ENCODE results near the gene KCNK17. TPM values are rescaled to one million over a fixed set of nuclear protein-coding genes. Genes with fewer than 3 reads are reported as not detected.

The KCNK17 gene
- total RNA-seq, 2 experiments from 2014 or later, result not detected

DNA sequence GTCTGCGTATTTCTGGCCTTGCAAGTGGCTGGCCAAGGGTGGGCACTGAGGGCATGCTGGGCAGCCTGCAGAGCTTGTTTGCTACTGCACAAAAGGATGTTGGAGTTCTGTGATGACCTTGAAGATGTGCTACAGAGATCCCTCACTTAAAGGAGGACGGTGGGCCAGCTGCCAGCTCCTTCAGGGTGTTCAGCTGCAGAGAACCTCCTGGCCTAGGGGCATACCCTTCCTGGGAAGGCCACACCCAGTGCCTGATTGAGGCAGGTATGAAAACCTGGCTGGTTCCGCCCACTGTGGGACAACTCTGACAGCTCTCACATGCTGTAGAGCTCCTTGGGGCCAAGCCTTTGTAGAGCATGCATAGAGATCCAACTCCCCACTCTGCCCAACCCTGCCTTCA, 3.0 kb upstream of the KCNK17 start:
- ChIA-PET CTCF (interaction anchor here (1.6 kb wide), 1 partner anchor 445 kb away, joined by 3 read pairs; no protein-coding TSS in a partner anchor), POLR2A (no interaction called here)
- peaks cover 28% of the 10 kb centered on the region for H3K27me3 Mint-ChIP-seq
- H3K4me1 Mint-ChIP-seq (ENCODE audit: low read depth), result peaks cover 2% of the 10 kb centered on the region
- DNase-seq (no peak), ATAC-seq (no peak)
- TF ChIP-seq, protein P1, sequence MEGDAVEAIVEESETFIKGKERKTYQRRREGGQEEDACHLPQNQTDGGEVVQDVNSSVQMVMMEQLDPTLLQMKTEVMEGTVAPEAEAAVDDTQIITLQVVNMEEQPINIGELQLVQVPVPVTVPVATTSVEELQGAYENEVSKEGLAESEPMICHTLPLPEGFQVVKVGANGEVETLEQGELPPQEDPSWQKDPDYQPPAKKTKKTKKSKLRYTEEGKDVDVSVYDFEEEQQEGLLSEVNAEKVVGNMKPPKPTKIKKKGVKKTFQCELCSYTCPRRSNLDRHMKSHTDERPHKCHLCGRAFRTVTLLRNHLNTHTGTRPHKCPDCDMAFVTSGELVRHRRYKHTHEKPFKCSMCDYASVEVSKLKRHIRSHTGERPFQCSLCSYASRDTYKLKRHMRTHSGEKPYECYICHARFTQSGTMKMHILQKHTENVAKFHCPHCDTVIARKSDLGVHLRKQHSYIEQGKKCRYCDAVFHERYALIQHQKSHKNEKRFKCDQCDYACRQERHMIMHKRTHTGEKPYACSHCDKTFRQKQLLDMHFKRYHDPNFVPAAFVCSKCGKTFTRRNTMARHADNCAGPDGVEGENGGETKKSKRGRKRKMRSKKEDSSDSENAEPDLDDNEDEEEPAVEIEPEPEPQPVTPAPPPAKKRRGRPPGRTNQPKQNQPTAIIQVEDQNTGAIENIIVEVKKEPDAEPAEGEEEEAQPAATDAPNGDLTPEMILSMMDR (IDR thresholded peaks at IDR 0.05), result no peak
- H3K9me3 Mint-ChIP-seq, result no peaks in the 10 kb centered on the region
- H3K36me3 Mint-ChIP-seq (ENCODE audit: low read depth), result no peaks in the 10 kb centered on the region
- intact Hi-C loops (cut with micrococcal nuclease), result no loop called here
- no peak overlapping the region for H3K27ac Mint-ChIP-seq
- no peak overlapping the region for H3K4me3 Mint-ChIP-seq

DNA sequence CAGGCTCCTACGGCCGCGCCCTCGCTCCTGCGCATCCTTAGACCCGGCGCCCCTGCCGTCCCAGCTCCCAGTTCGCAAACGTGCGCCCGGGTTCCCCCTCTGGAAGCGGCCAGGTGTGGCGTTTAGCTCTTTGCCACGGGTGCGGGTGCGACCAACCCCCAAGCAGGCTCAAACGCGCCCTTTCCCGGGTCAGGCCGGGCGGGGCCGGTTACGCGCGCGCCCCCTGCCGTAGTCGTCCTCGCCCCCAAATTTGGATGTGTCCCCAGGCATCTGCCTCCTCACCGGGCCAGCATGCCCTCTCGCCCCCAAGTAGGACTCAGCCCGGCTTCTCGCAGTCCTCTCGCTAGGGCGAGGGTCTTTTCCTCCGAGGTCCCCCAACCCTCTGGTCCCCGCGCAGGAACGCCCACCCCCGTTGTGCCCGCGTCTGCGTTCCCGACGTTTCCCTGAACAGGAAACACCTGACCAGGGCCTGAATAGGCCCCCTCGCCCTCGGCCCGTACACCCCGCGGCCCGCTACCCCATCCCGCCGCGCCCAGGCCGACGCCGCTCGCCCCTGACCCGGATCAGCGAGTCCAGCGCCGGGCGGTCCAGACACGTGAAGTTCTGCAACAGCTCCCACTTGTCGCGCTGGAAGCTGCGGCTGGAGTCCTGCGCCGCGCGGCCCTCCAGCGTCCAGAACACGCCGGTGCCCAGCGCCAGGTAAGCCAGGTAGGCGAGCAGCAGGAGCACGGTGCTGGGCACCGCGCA, 520 bp downstream of the KCNK17 start:
- Mint-ChIP-seq H3K27me3 (peaks cover 36% of the 10 kb centered on the region), H3K4me1 (ENCODE audit: low read depth) (peaks cover 2% of the 10 kb centered on the region), H3K4me3 (no peak overlapping the region), H3K27ac (no peak overlapping the region), H3K9me3 (no peaks in the 10 kb centered on the region), H3K36me3 (ENCODE audit: low read depth) (no peaks in the 10 kb centered on the region)
- POLR2A ChIA-PET, result interaction anchor here (0.6 kb wide), 1 partner anchor 156 kb away, joined by 3 read pairs; no protein-coding TSS in a partner anchor
- CTCF ChIA-PET, result interaction anchor here (1.0 to 2.1 kb wide), 3 partner anchors 147 to 311 kb away, joined by 3 to 5 read pairs (median 4); no protein-coding TSS in a partner anchor
- intact Hi-C loops (cut with micrococcal nuclease), result no loop called here
- ATAC-seq (peak; percentile 13), DNase-seq (peak; percentile 9)
- TF ChIP-seq, protein P1 (IDR thresholded peaks at IDR 0.05), result no peak

DNA sequence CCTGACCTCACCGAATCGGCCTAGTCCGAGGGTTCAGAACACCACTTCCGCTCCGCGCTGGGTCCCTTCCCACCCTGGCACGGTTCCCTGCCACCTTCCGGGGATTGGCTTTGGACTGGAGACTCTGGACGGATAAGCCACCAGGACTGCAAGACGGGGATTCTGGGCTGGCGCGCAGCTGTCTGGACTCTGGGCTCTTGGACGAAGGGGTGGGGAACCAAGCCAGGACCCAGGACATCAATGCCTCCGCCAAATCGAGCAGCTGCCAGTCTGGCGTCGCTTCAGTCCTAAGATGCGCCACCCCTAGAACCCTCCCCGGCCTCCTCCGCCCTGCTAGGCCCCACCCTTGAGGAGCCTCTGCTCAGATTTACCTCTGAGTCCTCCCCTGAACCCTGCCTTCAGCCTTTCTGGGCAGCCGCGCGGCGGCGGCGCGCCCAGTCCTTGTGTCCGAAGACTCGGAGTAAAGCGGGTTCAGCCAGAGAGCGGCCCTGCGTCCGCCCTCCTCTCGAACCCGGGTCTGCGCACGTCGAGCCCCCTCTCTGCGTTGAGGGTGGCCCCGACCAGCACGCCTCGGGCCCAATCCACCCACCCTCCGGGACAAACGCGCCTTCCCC, 1.2 kb downstream of the KCNK17 start:
- H3K4me3 Mint-ChIP-seq, result no peak overlapping the region
- POLR2A ChIA-PET, result interaction anchor here (0.6 kb wide), 1 partner anchor 155 kb away, joined by 3 read pairs; no protein-coding TSS in a partner anchor
- peaks cover 2% of the 10 kb centered on the region for H3K4me1 Mint-ChIP-seq (ENCODE audit: low read depth)
- CTCF ChIA-PET, result interaction anchor here (1.3 kb wide), 1 partner anchor 146 kb away, joined by 4 read pairs; no protein-coding TSS in a partner anchor
- TF ChIP-seq, protein P1 (IDR thresholded peaks at IDR 0.05), result no peak
- H3K27me3 Mint-ChIP-seq, result peaks cover 36% of the 10 kb centered on the region
- H3K27ac Mint-ChIP-seq, result no peak overlapping the region
- H3K36me3 Mint-ChIP-seq (ENCODE audit: low read depth), result no peaks in the 10 kb centered on the region
- no peaks in the 10 kb centered on the region for H3K9me3 Mint-ChIP-seq
- ATAC-seq (no peak), DNase-seq (no peak)
- intact Hi-C loops (cut with micrococcal nuclease), result no loop called here

DNA sequence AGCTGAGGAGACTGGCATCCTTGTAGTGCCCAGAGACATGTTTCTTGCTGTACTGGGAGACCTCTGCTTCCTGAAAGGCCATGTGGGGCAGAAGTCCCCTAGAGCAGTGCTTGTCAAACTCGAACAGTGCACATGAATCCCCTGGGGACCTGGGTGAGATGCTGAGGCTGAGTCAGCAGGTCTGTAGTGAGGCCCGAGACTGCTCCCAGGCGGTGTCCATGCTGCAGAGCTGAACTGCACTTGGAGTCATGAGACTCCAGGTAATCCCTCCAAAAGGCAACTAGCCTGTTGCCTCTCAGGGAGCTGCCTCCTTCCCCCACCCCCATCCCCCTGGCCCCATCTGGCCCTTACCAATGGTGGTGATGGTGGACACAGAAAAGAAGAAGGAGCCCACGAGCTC, 3.7 kb downstream of the KCNK17 start:
- peaks cover 31% of the 10 kb centered on the region for H3K27me3 Mint-ChIP-seq
- intact Hi-C loops (cut with micrococcal nuclease), result loop anchor here (2.0 kb wide), 1 partner anchor 314 kb away; no protein-coding TSS in a partner anchor
- no peak overlapping the region for H3K27ac Mint-ChIP-seq
- ChIA-PET CTCF (interaction anchor here (0.6 to 14.3 kb wide), 35 partner anchors 8 to 439 kb away, joined by 3 to 321 read pairs (median 4); no protein-coding TSS in a partner anchor), POLR2A (interaction anchor here (0.5 kb wide), 1 partner anchor 113 kb away, joined by 3 read pairs; no protein-coding TSS in a partner anchor)
- no peaks in the 10 kb centered on the region for H3K9me3 Mint-ChIP-seq
- TF ChIP-seq, protein P1 (IDR thresholded peaks at IDR 0.05), result no peak
- H3K4me3 Mint-ChIP-seq, result no peak overlapping the region
- H3K36me3 Mint-ChIP-seq (ENCODE audit: low read depth), result no peaks in the 10 kb centered on the region
- ATAC-seq (no peak), DNase-seq (no peak)
- H3K4me1 Mint-ChIP-seq (ENCODE audit: low read depth), result peaks cover 2% of the 10 kb centered on the region

Data from activated CD8-positive, alpha-beta T cell treated with anti-CD3 and anti-CD28 coated beads for 36 hours (primary cell).